Myocyte (in vitro differentiated cells): ENCODE data around the gene ZNF141. TPM values are rescaled to one million over a fixed set of nuclear protein-coding genes. Genes with fewer than 3 reads are reported as not detected.
A peak's percentile ranks its signal among the peaks of the same experiment; 100 is the strongest.

Source experiments
- DNase-seq: peaks from one replicate; pipeline ENCODE4 v3.0.0-alpha.2; 2012; ENCODE audit warnings: low read depth
- microRNA counts: library from miRNA; unstranded; fragments of <30 nt; microRNA quantifications from one replicate; lab custom pipeline; 2016
- microRNA-seq: library from miRNA; unstranded; fragments of <30 nt; microRNA quantifications from one replicate; pipeline ENCODE4, GENCODE V29; 2016
- total RNA-seq: library from RNA; depleted of rRNA; stranded (reverse); fragments of >200 nt; gene quantifications from 2 replicates; pipeline ENCODE4 v1.2.3, GENCODE V29; 2014

The ZNF141 gene
- total RNA-seq, 1 donor from 2014 or later: 8.1 TPM

GRCh38 chr4:384311-385010 lies 46.8 kb downstream of the ZNF141 start:
- no peak for DNase-seq

- no peak for DNase-seq
Measured at GRCh38 chr4:385934-386707, 48.5 kb downstream of the ZNF141 start.

GRCh38 chr4:386708-387105 lies 49.1 kb downstream of the ZNF141 start:
- no peak for DNase-seq

- DNase-seq: no peak
Measured at GRCh38 chr4:404006-404405, 66.4 kb downstream of the ZNF141 start.

GRCh38 chr4:408321-408720 lies 70.7 kb downstream of the ZNF141 start:
- peak; percentile 23 for DNase-seq

- DNase-seq: no peak
Measured at GRCh38 chr4:422587-422986, 85.0 kb downstream of the ZNF141 start.

MicroRNAs within 50 kb of the gene (microRNA counts, 767-probe panel; counts per million panel counts)
- microRNA hsa-miR-571 (lab: Ali Mortazavi, UCI): not detected

Small RNA genes within 50 kb of the gene (microRNA-seq; reads per million reads assigned to microRNA genes)
- not detected for gene MIR571

Other genes starting within 250 kb of the ZNF141 start
- 4.3 and 4.9 TPM in 2 replicates for gene ZNF718, start 213.3 kb upstream of the ZNF141 start, total RNA-seq
- gene ZNF732, start 32.3 kb upstream of the ZNF141 start, total RNA-seq: 0.08 TPM in 1 of 2 replicates, not detected in the other
- gene ZNF721, start 161.3 kb downstream of the ZNF141 start, total RNA-seq: 25.2 and 25.9 TPM in 2 replicates
- 23.5 and 27.2 TPM in 2 replicates for gene PIGG, start 161.4 kb downstream of the ZNF141 start, total RNA-seq
- gene TMEM271, start 238.5 kb downstream of the ZNF141 start, total RNA-seq: not detected in 2 replicates